Activated CD4-positive, alpha-beta T cell treated with anti-CD3 and anti-CD28 coated beads for 24 hours (primary cell): Measurements from ENCODE around the gene BRSK1.

Experiments used
- DNase-seq, 2 donors: peaks; one replicate each; pipeline ENCODE4 v3.0.0-alpha.2; 2020; ENCODE audit warnings: low read depth in 2 of 2

Gene BRSK1

DNA sequence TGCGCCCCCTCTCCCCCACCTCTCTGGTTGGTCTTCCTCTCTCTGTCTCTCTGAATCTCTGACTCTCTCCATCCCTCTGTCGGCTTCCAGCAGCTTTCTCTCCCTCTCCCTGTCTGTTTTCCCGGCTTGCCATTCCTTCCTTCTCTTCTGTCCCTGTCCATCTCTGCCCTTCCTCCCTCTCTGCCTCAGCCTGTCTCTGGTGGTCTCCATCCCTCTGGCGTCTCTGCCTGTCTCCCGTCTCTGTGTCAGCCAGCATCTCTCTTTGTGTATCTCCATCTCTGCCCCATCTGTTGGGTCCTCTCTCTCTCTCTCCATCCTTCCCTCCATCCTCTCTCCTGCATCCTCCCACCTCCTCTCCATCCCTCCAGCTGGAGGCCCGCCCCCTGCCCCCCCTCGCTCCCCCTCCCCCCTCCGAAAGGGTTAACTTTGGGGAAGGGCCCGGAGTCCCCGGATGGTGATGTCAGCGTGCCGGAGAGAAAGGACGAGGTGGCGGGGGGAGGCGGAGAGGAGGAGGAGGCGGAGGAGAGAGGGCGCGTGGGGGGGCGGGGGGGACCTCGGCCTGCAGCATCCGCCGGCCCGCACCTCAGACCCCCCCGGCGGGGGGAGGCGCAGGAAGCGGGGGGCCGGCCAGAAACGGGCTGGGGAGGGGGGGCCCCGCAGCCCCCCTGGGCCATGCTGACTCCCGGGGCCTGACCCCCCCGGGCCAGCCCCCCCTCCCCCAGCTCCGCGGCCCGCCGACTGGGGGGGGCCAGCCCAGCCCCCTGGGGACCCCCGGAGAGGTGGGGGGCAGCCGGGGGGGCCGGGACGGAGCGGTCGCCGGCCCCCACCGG, at the start of gene BRSK1:
Gene BRSK1, plus strand, starts transcription at position 450 of the 830 bp plus-strand sequence. CDS start 446 bp downstream, outside the sequence.
- DNase-seq, result peak in 1 of 2 donors; percentile 20

DNA sequence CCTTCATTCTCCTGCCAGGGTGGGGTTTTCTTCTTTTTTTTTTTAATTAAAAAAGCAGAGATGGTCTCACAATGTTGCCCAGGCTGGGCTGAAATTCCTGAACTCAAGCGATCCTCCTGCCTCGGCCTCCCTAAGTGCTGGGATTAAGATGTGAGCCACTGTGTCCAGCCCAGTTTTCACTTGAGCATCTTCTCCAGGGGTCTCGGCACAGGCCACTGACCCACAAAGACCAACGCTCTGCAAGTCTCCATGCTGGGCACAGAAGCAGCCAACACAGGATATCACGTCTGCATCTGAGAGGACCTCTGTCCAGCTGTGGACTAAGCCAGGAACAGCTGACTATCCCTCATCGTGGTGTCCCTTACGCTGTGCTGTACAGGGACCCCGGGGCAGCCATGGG, 45.8 kb upstream of the BRSK1 start:
- DNase-seq, result no peak

- DNase-seq, result no peak
Measured at GRCh38 chr19:55239004-55239403, 44.8 kb upstream of the BRSK1 start.

DNA sequence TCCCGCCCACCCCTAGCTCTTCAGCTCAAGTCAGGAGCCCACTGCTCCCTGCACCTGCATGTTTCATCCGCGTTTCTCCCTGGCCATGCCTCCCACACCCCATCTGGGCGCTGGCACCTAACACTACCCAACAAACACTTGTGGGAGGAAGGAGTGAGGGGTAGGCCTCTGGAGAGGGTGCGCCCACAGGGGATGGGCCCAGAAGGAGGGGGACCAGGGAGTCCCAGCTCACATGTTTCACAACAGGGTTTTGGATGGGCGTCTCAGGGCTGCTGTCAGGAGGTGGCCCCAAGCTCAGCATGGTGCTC, 43.1 kb upstream of the BRSK1 start:
- DNase-seq, result no peak

DNA sequence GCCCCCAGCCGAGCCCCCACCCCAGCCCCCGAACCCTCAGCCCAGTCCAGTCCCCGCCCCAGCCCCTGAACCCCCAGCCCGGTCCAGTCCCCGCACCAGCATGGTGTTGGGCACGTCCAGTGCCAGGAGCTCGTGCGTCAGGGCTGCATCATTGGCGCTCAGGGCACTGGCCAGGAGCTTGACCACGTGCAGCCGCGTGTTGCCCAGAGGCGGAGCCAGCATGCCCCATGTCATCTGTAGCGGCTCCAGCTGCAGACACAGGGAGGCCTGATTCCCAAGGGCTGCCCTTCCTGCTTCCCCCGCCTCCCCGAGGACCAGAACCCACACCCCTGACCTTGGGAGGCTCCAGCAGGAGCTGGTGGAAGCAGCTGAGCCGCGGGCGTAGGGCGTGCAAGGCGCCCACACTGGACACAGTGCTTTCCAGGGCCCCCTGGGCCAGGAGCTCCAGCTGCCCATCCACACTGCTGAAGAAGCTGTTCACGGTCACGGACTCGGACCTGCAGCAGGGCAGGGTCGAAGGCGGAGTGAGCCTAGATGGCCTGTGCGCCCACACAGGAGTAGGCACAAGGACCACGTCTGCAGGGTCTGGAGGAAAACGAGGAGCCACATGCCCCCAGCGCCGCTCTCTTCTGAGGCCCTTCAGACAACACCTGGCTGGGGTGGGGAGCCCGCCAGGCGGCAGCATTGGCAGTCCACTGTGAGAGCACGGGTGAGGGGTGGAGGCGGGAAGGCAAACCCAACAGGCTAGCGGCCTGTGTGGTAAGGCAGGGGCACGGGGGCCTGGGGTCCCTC, 42.5 kb upstream of the BRSK1 start:
- no peak for DNase-seq

DNA sequence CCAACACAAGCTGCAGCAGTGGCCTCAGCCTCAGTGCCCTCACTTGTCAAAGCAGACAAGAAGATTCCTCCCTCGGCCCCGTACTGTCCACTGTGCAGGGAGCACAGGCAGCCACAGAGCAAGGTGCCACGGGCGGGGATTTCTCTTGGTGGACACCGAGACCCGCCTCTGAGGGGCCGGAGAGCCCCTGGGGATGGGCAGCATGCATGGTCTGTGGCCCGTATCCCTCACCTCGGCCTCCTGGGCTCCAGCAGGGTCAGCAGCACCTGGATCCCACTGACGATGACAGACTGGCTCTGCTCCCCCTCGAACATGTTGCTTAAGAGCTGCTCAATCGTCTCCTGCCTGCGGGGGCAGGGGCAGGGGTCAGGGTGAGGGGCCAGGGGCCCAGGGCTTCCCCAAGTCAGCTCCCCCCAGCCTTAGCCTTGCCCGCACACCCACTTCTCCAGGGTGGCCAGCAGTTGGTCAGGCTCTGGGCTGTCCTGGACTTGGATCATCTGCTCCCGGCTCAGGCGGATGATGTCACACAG, 41.8 kb upstream of the BRSK1 start:
- DNase-seq, result no peak

DNA sequence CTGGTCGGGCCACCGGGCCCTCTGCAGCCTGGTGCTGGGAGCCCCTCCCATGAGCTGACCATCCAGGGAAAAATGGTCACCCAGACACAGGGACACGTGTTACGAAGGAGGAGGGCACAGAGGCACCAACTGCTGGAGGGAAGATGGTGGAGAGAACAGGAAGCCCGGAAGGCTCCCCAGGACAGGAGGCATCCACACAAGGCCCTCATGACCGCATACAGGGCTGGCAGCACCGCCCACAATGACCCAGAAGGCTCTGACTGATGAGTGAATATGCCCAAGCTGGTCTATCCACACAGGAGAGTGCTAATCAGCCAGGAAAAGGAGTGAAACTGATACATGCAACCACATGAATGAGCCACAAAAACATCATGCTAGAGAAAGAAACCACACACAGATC, 41.3 kb upstream of the BRSK1 start:
- DNase-seq, result no peak

DNA sequence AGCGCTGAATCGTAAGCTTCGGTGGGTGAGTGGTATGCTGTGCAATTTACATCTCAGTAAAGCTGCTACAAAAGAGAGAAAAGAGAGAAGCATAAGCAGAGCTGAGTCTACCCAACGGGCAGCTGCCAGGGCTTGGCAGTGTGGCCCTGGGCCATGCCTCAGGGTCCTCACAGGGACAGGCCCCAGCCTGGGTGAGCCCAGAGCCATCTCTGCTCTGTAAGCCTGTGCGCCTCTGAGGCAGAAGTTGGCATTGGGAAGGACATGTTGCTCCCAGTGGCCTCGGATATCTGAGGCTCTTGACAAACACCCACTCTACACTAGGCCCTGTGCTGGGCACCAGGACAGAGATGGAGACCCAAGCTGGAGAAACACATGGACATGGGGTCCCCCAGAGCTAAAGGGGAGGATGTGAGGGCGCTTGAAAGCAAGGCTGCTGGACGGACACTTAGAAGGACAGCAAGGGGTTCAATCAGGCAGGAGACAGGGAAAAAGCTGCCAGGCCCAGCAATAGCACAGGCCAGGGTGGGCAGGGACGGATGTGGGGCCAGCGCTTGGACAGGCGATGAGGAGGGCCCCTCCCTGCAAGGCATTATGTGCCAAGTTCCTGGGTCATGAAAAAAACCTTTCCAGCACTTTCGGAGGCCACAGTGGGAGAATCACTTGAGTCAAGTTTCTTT, 39.7 kb upstream of the BRSK1 start:
- no peak for DNase-seq

- no peak for DNase-seq
Measured at GRCh38 chr19:55245236-55245904, 38.4 kb upstream of the BRSK1 start.

- DNase-seq, result no peak
Measured at GRCh38 chr19:55246462-55247451, 37.0 kb upstream of the BRSK1 start.

DNA sequence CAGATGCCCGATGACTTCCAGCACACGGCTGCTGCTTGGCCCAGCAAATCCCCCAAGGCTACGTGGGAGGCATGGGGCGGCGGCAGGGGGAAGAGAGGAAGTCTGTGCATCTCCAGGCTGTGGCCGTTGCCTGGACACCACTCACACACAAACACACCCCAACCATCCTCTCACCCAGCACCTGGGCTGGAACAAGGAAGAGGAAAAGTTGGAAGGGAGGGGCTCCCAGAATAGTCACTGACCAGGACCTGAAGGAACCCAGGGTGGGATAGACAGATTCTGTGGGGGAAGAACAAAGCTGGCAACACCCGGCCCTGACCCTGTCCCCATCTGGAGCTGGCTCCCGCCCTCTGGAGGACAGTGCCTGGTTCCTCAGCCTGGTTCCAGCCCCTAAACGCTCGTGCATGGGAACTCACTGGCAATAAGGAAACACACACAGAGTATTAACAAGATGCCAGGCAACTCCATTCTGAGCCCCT, 36.1 kb upstream of the BRSK1 start:
- DNase-seq, result no peak

- DNase-seq, result no peak
Measured at GRCh38 chr19:55248166-55248675, 35.6 kb upstream of the BRSK1 start.

- DNase-seq, result no peak
Measured at GRCh38 chr19:55248704-55249103, 35.1 kb upstream of the BRSK1 start.

- no peak for DNase-seq
Measured at GRCh38 chr19:55249841-55250240, 34.0 kb upstream of the BRSK1 start.

DNA sequence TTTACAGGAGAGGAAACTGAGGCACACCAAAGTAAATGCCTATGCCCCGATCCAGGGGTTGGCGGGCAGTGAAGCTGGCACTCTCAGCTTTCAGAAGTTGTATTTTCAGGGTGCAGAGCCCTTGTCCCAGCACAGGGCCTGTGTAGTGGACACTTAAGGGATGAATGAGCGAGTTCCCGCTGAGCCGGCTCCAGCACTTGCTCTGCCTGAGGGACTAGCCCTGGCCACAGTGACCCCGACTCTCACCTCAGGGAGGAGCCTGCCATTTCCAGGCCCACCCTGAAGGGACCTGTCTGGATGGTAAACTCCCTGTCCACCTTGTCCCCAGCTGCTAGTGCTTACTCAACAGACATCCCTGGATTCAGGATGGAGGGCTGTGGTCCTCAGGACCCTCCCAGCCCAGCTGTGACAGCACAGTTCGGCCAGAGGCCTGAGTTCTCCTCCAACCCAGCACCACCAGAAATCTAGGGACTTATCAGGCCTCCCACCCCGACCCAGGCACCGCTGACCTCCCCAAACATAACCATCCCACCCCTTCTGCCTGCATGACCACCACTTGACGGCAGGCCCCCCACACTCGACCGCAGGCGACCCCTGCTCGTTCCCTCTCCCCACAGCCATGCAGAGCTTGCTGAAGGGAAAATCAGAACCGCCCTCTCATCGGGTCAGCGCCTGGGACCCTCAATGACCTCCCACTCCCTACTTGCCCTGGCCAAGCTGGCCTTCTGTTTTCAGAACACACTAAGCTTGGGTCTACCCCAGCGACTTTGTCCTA, 33.3 kb upstream of the BRSK1 start:
- no peak for DNase-seq

DNA sequence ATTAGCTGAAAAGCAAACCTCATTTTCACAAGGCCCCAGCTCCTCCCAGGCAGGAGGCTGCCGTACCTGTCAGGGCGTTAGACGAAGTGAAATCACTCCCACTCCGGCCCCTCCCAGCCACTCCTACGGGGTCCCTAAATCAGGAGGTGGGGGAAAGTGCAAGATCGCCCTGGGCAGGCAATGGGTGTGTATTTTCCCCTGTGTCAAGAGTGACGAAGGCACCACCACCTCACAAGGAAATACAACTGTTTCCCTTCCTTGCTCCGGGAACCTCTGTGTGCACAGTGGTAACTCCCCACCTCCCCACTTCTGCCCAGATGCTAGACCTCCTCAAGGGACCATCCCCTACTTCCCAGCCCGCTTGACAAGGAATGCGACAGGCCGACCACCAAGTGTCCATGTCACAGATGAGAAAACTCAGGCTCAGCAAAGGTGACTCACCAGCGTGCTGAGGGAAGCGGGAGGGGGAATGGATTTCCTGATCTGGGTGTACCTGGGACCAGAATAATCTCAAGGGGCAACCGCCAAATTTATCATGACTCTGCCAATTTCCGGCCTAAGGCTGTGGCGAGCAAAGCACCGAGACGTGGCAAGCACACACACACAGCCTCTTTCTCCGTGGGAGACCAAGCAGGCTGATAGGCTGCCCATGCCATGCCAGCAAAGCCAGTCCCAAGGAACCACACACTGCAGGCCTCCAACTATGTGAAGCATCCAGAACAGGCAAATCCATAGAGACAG, 32.3 kb upstream of the BRSK1 start:
- DNase-seq, result no peak

- DNase-seq, result no peak
Measured at GRCh38 chr19:55252760-55253663, 30.8 kb upstream of the BRSK1 start.
